HG03457 (cell line): ENCODE results near the gene GSDME.
"Not testable (repeated sequence)": the region's sequence is repeated elsewhere in the genome, so short reads cannot be mapped to it uniquely, and the experiment has no call there.

Experiments used
- ATAC-seq: cut with Tn5 transposase; IDR thresholded peaks from one replicate; pipeline ENCODE4 v1.9.1; 2021; ENCODE audit warnings: moderate number of reproducible peaks; ENCODE audit not compliant: unreplicated experiment

The GSDME gene

GRCh38 chr7:24757353-24758275 is at the start of gene GSDME:
GSDME (minus strand) TSS chr7:24757464; CDS start chr7:24749774, 7,690 bp downstream.
- ATAC-seq = peak; percentile 40

- ATAC-seq = no peak
Observed at GRCh38 chr7:24802300-24802699, 45.0 kb upstream of the GSDME start.

GRCh38 chr7:24801883-24802282 is 44.6 kb upstream of the GSDME start:
- ATAC-seq = no peak

GRCh38 chr7:24800667-24801066 is 43.4 kb upstream of the GSDME start:
- no peak for ATAC-seq

- no peak for ATAC-seq
Observed at GRCh38 chr7:24800073-24800472, 42.8 kb upstream of the GSDME start.

- ATAC-seq = no peak
Observed at GRCh38 chr7:24799506-24799905, 42.2 kb upstream of the GSDME start.

- ATAC-seq = no peak
Observed at GRCh38 chr7:24798261-24798660, 41.0 kb upstream of the GSDME start.

GRCh38 chr7:24797270-24797669 is 40.0 kb upstream of the GSDME start:
- ATAC-seq = no peak

GRCh38 chr7:24795407-24795767 is 38.1 kb upstream of the GSDME start:
- ATAC-seq = no peak

- ATAC-seq = not testable (repeated sequence)
Observed at GRCh38 chr7:24794751-24795406, 37.6 kb upstream of the GSDME start.

- no peak for ATAC-seq
Observed at GRCh38 chr7:24793982-24794648, 36.9 kb upstream of the GSDME start.

GRCh38 chr7:24788961-24789576 is 31.8 kb upstream of the GSDME start:
- ATAC-seq = no peak

GRCh38 chr7:24788075-24788474 is 30.8 kb upstream of the GSDME start:
- ATAC-seq = no peak

- no peak for ATAC-seq
Observed at GRCh38 chr7:24786941-24787340, 29.7 kb upstream of the GSDME start.

GRCh38 chr7:24786306-24786705 is 29.0 kb upstream of the GSDME start:
- no peak for ATAC-seq

- no peak for ATAC-seq
Observed at GRCh38 chr7:24784277-24784676, 27.0 kb upstream of the GSDME start.

- no peak for ATAC-seq
Observed at GRCh38 chr7:24783698-24784097, 26.4 kb upstream of the GSDME start.

- no peak for ATAC-seq
Observed at GRCh38 chr7:24781106-24781505, 23.8 kb upstream of the GSDME start.

GRCh38 chr7:24779283-24779655 is 22.0 kb upstream of the GSDME start:
- ATAC-seq = no peak

- ATAC-seq = no peak
Observed at GRCh38 chr7:24778543-24779282, 21.4 kb upstream of the GSDME start.

- ATAC-seq = no peak
Observed at GRCh38 chr7:24777806-24778205, 20.5 kb upstream of the GSDME start.
